Stimulated activated CD4-positive, alpha-beta T cell treated with anti-CD3 and anti-CD28 coated beads, Interleukin-1b, Interleukin-23, amount 100 ng/mL, for 4 hours (primary cell): ENCODE results near the gene TDRD3.

Experiments
- DNase-seq, 2 donors: peaks; one replicate each; pipeline ENCODE4 v3.0.0-alpha.2; 2020; ENCODE audit warnings: low read depth in 2 of 2

The TDRD3 gene

DNA sequence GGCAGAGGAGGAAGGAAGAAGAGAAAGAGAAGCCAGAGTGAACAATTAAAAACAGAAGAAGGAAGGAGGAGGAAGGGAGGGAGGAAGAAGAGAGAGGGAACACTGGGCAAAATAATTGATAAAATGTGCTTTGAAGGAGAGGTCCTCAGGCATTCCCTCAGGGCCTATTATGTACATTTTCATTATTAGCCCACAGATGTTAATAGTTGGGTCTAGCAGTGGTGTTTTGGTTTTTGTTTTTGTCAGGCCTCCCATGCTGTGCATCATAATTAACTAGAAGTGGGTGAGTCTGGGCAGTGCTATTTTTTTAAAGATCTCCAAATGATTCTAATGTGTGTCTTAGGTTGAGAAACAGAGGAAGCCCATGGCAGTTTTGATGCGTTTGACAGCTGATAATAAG, 178.1 kb downstream of the TDRD3 start:
- DNase-seq, result no peak

DNA sequence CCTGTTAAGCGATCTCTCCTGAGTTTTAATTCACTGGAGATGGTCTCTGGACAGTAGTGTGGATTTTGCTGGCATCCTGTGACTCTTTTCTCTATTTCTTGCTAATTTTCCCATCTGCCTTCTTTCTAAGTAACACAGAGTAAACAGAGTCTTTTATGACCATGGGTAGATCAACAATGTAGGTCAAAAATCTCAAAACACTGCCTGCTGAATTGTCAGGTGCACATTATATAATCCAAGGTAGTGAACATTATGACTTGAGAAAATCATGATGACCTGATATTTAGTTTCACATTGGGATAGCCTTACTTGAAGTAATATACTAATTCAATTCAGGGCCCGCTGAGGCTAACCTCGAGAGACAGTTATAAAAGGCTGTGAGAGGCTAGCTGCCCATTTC, 180.7 kb downstream of the TDRD3 start:
- DNase-seq, result no peak

DNA sequence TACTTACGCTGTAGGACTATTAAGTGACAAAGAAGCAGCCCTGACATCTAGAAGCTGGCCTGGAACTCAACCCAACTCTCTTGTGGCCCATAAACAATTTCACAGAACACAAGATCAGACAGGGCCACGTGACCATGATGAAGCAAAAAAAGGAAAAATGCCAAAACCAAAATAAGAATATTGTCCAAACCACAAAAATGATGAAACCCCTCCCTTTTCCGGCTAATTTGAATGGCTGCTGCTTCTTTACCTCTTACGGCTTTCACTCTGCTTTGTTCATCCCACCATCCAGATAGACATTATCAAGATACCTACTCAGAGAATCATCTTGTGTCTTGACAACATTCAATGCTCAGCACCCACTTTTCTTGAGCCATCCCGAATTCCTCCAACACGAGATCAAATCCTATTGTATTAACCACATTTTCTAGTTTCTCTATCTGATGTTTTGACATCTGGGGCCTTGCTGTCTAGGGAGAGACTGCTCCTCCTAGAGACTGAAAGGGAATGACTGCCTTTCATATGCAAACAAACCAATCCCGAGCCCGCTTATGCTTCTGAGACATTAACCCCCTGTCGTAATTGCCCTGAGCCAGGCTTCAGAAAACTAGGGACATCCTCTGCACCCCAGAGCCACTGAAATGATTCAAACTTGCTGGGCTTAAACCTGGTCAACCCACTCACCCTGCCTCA, 186.3 kb downstream of the TDRD3 start:
- DNase-seq, result no peak

DNA sequence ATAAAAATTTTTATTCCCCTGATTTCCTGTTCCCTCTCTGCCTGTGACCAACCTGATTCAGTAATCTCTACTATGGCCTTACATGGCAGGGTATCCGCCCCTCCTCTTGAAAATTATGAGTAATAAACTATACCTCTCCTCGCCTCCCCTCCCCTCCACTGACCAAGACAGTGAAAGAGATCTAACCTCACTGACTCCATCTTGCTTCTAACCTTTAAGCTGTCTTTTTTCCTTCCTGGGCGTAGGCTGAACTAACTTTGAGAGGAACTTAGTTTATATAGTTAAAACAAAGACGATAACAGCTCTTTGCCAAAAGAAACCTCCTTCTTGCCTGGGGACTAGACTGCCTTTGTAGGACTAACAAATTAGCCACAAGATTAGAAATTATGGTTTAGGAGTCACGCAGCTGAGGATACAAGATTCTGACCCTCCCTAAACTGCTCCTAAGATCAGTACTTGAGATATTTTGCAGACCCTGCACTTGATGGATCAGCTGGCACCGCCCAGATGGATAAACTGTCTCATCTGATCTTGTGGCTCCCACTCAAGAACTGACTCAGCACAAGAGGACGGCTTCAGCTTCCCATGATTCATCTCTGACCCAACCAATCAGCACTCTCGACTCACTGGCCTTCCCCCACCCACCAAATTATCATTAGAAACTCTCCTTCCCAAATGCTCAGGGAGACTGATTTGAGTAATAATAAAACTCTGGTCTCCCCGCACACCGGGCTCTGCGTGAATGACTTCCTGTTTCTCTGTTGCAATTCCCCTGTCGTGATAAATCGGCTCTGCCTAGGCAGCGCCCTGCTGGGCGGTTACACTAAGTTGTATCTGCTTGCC, 187.1 kb downstream of the TDRD3 start:
- DNase-seq, result no peak

DNA sequence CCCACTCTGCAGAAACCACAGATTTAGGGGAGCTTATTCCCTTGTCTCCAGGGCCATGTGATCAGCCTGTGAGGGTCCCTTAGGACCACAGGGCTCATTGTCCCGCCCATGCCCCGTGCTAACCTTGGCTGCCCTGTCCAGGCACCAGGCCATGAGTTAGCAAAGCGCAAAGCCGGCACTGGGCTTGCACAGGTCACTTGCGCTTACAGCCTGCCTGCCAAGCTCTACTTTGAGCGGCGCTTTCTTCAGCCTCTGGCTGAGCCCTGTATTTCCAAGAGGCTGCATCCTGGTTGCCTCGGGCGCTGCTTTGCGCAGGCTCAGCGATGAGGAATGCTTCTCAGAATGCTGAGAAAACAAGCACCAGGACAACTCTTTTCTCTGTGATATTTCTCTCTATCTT, 188.0 kb downstream of the TDRD3 start:
- no peak for DNase-seq

DNA sequence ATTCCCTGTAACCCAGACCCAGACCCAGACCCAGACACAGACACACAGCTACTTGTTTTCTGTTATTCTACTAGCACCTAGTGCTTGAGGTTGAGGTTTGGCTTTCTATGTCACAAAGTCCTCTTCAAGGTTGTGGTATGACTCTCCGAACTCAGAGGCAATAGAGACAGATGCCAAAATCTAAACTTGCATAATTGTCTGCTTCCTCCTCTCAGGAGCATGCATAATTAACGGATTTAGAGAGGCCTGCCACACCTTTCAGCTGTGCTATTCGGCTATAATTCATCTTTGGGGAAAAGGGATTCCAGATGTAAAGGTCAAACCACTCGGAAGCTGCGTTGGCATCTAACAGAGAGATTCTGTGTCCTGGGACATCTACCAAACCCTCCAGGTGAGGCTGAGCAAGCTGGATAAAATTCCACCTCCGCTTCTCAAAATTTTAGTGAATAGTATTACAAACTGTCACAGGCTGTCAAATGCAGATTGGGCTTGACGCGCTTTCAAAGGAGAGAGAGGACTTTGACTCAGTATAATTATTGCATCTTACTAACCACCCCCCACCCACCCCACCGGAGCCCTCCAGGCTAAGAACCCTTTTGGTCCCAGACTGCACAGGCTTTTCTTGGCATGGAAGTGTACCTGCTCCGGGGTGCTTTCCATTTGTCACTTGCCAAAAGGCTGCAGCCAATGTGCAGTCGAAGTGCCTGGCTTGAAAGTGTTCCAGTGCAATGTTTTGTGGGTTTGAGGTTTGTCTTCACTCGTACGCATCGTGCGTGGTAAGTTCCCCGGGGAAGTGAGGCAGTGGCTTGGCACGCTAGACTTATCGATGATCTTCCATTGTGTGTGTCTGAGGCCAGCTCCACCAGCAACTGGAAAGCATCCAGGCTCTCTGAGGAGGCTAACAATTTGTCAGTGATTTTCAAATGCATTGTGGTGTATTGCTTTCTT, 194.1 kb downstream of the TDRD3 start:
- DNase-seq, result no peak

DNA sequence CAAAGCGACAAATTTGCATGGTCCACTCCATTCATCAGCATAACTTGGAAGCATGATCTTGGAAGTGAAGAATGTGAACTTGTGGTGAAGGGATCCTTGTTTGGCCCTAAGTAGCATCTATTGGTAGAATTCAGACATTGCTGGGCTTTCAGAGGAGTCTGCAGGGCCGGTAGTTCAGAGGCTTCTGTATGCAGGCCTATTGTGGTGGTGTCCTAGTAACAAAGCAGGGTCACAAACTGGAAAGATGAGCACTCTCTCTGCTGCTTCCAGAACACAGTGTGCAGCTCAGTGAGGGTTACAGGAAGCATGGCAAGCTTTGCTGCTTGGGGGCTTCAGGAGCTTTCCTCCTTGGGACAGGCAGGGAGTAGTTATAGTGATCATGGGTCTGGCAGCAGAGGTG, 206.0 kb downstream of the TDRD3 start:
- DNase-seq, result no peak

DNA sequence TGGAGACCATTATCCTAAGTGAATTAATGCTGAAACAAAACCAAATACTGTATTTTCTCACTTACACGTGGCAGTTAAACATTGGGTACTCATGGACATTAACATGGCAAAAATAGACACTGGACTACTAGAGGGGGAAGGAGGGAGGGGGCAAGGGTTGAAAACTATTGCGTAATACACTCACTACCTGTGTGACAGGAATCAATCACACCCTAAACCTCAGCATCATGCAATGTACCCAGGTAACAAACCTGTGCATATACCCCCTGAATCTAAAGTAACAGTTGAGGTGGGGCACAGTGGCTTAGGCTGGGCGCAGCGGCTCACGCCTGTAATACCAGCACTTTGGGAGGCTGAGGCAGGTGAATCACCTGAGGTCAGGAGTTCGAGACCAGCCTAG, 207.0 kb downstream of the TDRD3 start:
- no peak for DNase-seq

DNA sequence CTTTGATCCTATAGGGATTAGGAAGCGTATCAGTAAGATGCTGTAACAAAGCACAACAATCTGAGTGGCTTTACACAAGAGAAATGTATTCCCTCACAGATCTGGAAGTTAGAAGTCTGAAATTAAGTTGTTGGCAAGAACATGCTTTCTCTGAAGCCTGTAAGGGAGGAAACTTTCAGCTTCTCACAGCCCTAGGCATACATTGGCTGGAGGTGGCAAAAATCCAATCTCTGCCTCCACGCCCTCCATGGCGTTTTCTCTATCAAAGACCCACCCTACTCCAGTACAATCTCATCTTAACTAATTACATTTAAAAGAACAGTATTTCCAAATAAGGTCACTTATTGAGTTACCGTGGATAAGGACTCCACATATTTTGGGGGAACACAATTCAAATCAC, 211.9 kb downstream of the TDRD3 start:
- DNase-seq, result no peak

DNA sequence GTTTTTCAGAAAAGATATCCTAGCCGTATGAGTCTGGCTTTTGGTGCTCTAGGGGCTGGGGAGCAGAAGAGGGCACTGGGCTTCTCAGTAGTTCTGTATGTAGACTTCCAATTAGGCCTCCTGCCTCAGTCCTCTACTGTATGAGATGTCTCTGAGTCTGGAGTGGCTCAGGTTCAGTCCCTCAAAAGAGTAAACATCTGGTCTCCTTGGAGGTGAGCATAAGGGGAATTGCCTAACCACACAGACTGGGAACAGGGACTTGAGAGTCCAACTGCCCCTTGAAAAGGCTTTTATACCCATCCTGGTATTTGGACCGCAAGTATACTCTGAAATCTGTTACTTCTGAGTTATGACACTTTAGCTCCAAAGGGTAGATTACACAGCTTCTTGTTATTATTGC, 214.5 kb downstream of the TDRD3 start:
- DNase-seq, result no peak

DNA sequence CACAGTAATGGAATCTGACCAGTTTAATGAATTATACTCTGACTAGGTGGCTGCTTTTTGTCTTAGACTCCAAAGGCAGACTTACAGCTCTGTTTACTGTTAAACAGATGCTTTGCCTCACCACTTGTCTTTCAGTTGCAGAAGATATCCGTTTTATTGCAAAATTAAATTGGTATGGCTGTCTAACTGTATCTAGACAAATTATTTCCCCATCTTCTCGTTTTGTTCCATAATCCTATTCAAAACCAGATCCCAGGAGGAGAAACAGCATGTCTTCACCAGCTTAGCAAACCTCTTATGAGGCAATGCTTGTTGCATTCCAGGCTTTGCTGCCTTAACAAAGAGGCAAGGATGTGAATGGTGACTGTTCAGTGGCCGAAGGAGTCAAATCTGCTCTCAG, 215.6 kb downstream of the TDRD3 start:
- no peak for DNase-seq

DNA sequence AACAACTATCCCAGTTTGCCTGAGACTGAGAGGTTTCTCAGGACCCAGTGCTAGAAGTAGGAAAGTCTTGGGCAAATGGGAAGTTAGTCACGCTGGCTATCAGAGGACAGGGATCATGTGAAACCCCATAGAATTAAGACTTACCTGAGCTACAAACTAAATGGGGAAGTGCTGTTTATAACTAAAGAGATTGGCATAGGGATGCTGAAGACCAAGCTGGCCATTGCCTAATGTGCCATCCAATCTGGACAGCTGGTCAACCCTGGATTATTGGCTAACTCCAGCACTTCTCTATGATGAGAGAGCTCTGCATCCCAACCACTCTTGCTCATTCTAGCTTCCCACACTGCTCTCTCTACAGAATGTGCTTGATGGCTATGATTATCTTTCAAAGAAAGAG, 216.1 kb downstream of the TDRD3 start:
- DNase-seq, result no peak

DNA sequence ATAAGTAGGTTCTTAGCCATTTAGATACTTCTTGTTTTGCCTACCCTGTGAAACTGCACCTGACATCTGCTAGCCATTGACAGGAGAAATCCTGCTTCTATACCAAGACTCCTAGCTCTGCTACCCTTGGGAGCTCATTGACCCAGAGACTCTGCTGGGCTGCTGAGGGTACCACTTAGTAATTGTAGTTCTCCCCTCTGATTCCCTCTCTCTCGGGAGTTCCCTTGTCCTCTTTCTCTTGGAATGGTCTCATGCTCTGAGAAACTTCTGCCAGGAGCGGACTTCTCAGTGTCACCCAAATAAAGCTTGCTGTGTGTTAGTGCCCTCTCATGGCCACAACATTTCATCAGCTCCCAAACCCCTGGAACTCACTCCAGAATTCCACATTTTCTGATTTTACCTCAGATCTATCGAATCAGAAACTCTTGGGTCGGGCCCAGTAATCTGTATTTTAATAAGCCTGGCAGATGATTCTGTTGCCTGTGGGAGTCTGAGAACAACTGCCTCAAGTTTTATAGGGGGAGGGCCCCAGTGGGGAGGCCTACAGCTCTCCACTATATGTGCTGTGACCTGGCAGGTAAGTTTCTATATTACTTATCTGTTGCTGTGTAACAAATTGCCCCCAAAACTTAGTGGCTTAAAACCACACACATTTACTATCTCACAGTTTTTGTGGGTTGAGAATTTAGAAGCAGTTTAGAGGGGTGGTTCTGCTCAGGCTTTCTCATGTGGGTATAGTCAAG, 221.1 kb downstream of the TDRD3 start:
- no peak for DNase-seq

DNA sequence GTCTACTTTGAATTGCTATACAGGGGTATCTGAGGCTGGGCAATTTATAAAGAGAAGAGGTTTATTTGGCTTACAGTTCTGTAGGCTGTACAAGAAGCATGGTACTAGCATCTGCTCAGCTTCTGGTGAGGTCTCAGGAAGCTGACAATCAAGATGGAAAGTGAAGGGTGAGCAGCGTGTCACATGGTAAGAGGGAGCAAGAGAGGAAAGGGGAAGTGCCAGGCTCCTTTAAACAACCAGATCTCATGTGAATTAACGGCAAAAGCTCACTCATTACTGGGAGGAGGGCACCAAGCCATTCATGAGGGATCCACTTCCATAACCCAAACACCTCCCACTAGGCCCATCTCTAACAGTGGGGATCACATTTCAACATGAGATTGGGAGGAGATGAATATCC, 222.4 kb downstream of the TDRD3 start:
- DNase-seq, result no peak

DNA sequence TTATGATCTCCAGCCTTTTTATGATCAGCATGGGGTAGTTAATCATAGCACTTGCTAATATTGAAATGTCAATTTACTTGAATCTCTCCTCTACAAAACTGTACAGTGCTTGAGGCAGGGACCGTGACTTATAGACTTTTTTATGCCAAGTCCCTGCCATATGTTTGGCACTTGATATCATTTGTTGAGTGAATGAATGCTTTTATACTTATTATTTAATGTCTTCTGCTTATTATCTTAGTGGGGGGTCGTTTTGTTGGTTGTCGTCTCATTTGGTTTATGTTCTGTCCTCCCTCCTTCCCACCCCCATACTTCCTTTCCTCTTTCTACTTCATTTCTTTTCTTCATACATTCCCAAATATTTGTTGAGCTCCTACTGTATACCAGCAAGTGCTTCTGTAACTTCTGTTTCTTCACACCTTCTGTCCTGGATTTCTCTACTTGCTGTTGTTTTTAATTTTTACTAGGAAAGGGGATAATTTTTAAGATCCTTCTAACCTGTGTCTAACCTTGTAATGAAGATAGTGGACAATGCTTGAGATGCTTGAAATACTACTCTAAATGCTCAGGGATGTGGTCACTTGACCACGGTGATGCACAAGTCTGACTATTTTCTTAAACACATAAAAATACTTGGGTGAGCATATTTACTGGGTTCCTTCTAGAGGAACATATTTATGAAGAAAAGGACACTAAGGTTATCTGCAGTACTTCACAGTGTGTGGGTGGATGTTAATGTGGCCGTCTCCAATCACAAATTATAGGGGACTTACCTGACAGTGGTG, 223.8 kb downstream of the TDRD3 start:
- DNase-seq, result no peak

DNA sequence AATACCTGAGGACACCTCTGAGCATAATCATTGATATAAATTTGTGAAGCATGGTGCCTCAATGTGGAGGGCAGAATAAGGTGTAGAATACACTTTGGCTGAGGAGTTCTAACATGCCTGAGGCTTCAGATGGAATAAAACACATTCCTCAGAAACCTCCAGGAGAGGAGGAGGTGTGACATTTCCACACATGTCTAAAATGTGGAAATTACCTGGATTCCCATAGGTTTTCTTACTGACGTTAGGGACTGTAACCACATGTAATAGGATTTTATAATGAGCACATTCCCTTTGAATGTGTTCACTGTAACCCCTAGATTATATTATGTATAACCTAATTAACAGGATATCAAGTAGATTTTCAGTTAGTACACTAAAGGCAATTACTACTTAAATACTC, 226.1 kb downstream of the TDRD3 start:
- DNase-seq, result no peak
